RCC 7860 (cell line): ENCODE data around the gene AFDN.

Experiments
- DNase-seq: peaks from one replicate; pipeline ENCODE4 v3.0.0-alpha.2; 2015; ENCODE audit warnings: low spot score
- FAIRE-seq: peaks from 2 replicates; lab custom pipeline; 2012; peaks lifted over from hg19 to GRCh38; lab: Jason Lieb, UNC

AFDN gene

GRCh38 chr6:167838207-167838748, 11.6 kb downstream of the AFDN start:
- DNase-seq = no peak
- FAIRE-seq = no peak

GRCh38 chr6:167839343-167839742, 12.6 kb downstream of the AFDN start:
- no peak for FAIRE-seq
- no peak for DNase-seq

GRCh38 chr6:167839755-167840154, 13.0 kb downstream of the AFDN start:
- FAIRE-seq = no peak
- DNase-seq = no peak

DNA sequence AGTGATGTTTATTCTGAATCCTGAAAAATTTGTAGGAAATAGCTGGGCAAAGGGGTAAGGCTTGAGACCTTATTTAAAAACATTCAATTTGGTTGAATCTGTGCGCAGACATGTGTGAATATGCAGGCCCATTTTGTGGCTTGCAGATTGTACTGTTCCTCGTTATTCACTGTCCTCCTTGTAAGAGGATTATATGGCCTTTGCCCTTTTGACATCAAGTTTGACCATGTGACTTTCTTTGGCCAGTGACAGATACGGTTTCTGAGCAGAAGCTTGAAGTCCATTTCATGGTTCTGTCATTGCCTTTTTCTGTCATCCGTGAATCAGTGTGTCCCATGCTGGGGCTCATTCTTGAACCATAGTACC, 13.4 kb downstream of the AFDN start:
- FAIRE-seq (no peak), DNase-seq (no peak)

DNA sequence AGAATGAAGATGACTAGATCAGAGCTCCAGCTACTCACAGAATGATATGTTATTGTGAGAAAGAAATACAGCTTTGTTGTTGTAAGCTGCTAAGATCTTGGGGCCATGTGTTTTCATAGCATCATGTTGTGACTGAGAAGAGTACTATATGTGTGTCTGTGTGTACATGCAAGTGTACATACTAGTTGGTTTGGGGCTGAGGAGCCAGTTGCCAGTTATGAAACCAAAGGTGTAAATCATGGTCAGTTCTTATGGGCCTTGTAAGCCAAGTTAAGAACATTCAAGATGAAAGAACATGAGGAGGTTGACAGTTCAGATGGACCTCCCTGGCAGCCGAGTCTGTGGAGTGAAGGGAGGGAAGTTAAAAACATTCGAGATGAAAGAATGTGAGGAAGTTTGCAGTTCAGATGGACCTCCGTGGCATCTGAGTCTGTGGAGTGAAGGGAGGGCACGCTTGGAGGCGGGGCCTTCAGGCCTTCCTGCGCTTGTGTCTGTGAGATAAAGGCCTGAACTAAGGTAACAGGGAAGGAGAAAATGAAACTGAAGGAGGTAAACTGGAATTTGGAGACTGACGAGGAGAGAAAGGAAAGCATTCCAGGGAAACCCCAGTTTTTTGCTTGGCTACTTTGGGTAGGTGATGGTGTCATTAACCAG, 13.9 kb downstream of the AFDN start:
- FAIRE-seq = no peak
- DNase-seq = no peak

DNA sequence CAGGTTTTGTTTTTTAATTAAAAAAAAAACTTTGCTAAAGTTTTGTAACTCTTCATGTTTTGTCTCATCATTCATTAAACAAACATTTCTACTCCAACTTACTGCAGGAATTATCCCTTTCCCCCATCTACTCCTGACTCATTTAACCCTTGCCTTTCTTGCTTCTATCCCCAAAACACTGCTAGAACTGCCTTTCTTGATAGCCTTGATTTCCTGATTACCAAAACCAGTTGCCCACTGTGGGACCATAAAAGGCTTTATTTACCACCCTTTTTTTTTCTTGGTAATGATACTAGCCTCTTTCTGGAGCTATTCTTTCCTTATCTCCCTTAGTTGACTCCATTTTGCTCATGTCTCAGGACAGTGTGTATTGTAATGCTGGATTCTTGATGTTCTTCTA, 15.3 kb downstream of the AFDN start:
- no peak for DNase-seq
- no peak for FAIRE-seq

DNA sequence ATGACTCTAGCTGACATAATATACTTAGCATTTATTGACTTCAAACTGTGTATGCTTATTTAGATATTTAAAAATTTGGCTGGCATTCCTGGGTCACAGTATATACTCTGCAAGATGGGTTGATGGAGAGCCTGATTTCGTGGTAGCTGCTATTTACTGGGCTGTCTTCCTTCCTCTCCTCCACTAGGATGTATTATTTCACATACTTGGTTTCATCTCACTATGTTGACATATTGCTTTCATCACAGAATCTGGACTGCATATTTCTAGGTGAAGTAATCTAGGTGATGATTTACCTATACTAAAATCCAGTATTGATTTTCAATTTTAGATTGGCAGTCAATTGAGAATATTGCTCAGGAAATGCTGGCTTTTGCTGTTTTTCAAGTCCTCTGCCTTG, 15.7 kb downstream of the AFDN start:
- DNase-seq (no peak), FAIRE-seq (no peak)

- DNase-seq = no peak
- FAIRE-seq = no peak
These were observed 16.3 kb downstream of the AFDN start for GRCh38 chr6:167843023-167843422.

GRCh38 chr6:167845856-167846255, 19.1 kb downstream of the AFDN start:
- FAIRE-seq (no peak), DNase-seq (no peak)

DNA sequence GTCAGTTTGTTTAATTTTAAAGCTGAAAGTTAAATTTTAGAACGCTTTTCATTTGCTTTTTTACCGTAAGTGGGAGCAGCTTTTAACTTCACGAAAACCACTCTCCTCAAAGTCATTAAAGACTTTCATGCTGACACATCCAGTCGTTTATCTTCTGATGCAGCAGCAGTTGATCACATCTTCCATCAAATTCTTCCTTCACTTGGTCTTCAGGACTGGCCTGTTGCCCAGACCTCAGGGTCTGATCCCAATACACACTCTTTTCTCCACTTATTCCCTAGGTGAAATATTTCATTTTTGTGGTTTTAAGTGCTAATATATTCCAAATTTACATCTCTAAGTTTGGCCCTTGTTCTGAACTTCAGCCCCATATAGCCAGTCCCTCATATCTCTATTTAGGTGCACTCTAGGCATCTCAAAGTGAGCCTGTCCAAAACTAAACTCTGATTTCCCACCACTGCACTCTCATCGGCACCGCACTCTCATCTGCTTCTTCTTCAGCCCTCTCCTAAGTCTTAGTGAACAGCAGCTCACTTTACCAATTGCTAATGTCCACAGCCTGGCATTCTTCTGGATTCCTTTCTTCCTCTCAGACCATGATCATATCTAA, 20.4 kb downstream of the AFDN start:
- FAIRE-seq (peak; percentile 63), DNase-seq (no peak)

GRCh38 chr6:167847936-167848335, 21.2 kb downstream of the AFDN start:
- FAIRE-seq (no peak), DNase-seq (no peak)

- FAIRE-seq = no peak
These were observed 22.1 kb downstream of the AFDN start for GRCh38 chr6:167848783-167849182.

GRCh38 chr6:167849846-167850459, 23.2 kb downstream of the AFDN start:
- DNase-seq = peak; percentile 71
- FAIRE-seq = peak; percentile 90

More at GRCh38 chr6:167848783-167849182, 22.1 kb downstream of the AFDN start:
- no peak for DNase-seq

- FAIRE-seq = no peak
These were observed 24.1 kb downstream of the AFDN start for GRCh38 chr6:167850782-167851181.

DNA sequence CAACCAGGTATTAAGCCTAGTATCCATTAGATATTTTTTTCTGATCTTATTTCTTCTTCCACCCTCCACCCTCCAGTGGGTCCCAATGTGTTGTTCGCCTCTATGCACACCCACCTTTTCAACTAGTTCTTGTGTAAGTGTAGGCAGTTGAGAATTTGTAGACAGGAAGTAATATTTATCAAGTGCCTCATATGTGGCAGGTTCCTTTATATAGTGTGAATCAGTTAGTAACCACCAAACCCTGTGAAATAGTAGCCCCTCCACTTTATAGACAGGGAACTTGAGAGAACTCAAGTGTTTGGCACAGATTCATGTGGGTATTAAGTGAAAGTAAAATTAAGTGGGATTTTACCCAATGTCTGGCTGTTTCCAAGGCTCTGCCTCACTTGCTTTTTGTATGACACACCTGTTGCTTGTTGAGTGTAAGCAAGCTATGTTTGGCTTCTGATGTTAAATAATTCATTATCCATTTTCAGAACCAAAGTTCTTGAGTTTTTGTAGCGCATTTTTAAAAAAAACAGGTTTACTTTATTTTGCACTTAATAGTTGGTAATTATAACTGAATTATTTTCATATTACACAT, 24.8 kb downstream of the AFDN start:
- peak; percentile 18 for FAIRE-seq
- peak; percentile 15 for DNase-seq

More at GRCh38 chr6:167850782-167851181, 24.1 kb downstream of the AFDN start:
- DNase-seq = no peak

- FAIRE-seq (peak; percentile 96), DNase-seq (peak; percentile 93)
These were observed 29.2 kb downstream of the AFDN start for GRCh38 chr6:167855825-167856425.

DNA sequence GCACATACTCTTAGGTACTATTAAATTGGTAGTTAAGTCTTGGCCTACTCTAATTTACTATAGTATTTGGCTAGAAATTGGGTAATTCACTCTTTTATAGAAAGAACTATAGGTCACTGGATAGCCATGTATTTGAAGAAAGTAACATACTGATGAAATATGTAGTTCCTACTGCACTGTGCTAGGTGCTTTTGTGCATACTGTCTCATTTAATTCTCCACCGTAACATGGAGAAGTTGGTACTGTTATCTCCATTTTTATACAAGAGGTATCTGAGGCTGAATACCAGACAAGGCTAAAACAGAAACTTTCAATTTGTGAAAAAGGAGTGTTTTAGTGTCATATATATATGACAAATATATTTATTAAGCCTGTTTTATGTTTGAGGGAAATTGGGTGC, 29.8 kb downstream of the AFDN start:
- FAIRE-seq = no peak
- no peak for DNase-seq

DNA sequence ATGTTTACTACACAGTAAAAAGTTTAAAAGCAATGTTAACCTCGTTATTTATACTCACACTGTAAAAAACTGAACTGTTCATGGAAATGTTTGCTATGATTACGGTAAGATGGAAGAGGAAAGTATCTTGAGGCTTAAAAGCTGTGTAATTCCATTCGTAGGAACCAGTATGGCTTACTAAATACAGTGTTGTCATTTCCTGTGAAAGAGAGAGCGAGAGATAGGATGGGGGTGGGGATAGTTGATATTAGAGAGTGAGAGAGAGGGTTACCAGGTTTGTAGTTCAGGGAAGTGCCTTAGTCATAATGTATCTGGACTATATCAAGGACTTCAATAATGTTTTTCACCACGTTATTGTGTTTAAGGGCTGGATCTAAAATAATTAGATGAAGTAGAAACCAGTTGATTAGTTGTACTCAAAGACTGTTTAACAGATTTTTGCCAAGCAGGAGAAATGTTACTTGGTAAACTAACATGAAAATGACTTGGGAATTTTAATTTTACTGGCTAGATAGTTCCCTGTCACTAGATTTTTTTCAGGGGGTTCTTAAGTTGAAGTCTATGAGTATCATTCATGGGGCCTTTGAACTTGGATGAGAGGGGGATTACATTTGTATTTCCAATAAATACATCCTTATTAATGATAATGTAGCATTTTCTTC, 30.4 kb downstream of the AFDN start:
- DNase-seq = peak; percentile 75
- peak; percentile 77 for FAIRE-seq

DNA sequence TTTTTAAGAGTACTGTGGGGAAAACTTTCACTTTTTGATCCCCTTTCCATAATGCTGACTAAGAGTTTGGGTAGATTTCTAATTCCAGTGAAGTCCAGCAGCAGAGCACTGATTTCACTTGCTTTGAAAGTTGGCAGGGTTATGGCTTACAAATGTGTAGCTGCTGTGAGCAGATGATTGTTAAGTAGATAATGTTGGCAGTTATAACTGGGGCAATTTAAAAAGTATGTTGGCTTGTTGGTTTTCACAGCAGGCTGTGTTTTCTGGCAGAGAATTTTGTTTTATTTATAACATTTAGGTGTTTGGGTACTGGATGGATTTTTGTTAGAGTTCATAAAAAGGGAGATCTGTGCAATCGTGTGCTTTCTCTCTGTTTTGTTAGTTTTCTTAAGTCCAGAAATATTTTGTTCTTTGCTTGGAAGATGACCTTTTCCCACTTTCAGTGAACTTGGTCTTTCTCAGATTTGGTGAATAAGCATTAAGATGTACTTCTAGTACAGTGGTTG, 31.4 kb downstream of the AFDN start:
- DNase-seq = peak; percentile 11
- peak; percentile 78 for FAIRE-seq

DNA sequence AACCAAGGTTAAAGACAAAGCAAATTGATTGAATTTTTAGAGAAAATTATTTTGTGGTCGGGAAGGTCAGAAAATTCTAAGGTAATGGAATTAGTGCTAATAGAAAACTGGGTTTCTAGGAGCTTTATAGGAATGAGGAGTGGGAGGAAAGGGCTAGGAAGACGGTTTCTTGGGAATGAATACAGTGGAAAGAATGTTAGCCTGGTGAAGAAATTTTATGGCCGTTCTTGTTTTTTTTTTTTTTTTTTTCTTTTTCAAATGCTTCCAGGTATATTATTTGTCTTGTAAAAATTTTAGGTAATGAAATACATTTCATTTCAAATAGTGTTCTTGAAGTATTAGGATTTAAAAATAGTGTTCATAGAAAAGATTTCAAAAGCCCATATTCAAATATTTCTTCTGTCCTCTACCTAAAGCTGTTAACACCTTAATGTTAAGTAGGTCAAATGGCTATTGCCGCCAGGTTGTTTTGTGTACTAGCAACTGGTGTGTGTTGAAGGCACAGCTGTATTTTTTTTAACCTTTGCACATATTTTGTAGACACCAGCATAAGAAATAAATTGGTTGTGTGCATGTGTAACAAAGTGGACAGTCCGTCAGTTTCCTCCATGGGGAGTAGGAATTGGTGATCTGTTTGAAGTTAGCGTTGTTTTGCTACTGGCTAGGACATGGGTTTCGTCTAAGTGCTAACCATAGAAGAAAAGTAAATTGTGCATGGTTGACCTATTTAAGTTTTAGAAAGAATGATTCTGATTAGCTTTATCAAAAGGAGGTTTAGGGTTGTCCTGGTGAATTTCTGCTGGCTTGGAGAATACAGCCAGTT, 32.3 kb downstream of the AFDN start:
- FAIRE-seq = peak; percentile 18

More for the DNA sequence above, 32.3 kb downstream of the AFDN start:
- DNase-seq = no peak
